Liver (tissue), 9 donors: ENCODE results near the gene LRRC2. TPM values are rescaled to one million over a fixed set of nuclear protein-coding genes. Genes with fewer than 3 reads are reported as not detected.

Experiments used
- DNase-seq: peaks from one replicate; pipeline ENCODE4 v3.0.0-alpha.2; 2017; ENCODE audit warnings: low spot score
- H3K27ac ChIP-seq, 2 donors: one replicate each; pipeline ENCODE4 v1.7.0; 2013; ENCODE audit warnings: inconsistent platforms in 2 of 2, low read length in 2 of 2, control low read depth in 1 of 2, low read depth in 1 of 2, mild to moderate bottlenecking in 1 of 2
- H3K27me3 ChIP-seq, 4 donors: one replicate each; pipeline versions ENCODE4 v1.6.1 to v1.7.0; 2013; ENCODE audit warnings: low read length in 3 of 4, inconsistent platforms in 1 of 4, mild to moderate bottlenecking in 1 of 4, moderate library complexity in 1 of 4; ENCODE audit not compliant: control insufficient read depth in 4 of 4, insufficient read depth in 4 of 4
- H3K36me3 ChIP-seq, 4 donors: one replicate each; pipeline versions ENCODE4 v1.6.1 to v1.7.0; 2013; ENCODE audit warnings: low read length in 3 of 4, mild to moderate bottlenecking in 3 of 4, low read depth in 1 of 4, moderate library complexity in 1 of 4; ENCODE audit not compliant: control insufficient read depth in 4 of 4, insufficient read depth in 3 of 4
- H3K4me1 ChIP-seq, 4 donors: one replicate each; pipeline versions ENCODE4 v1.6.1 to v1.7.0; 2013; ENCODE audit warnings: low read length in 3 of 4, mild to moderate bottlenecking in 3 of 4, moderate library complexity in 1 of 4; ENCODE audit not compliant: control insufficient read depth in 4 of 4, insufficient read depth in 4 of 4
- H3K4me3 ChIP-seq, 3 donors: one replicate each; pipeline versions ENCODE4 v1.6.1 to v1.7.0; 2013; ENCODE audit warnings: low read length in 3 of 3, control low read depth in 1 of 3, low read depth in 1 of 3, mild to moderate bottlenecking in 1 of 3
- H3K9ac ChIP-seq, 2 donors: one replicate each; pipeline ENCODE4 v1.7.0; 2013; ENCODE audit warnings: low read length in 2 of 2, mild to moderate bottlenecking in 2 of 2, moderate library complexity in 2 of 2, control low read depth in 1 of 2, low read depth in 1 of 2
- H3K9me3 ChIP-seq, 4 donors: one replicate each; pipeline versions ENCODE4 v1.6.1 to v1.7.0; 2013; ENCODE audit warnings: low read length in 3 of 4; ENCODE audit not compliant: control insufficient read depth in 4 of 4
- EGR1 ChIP-seq, 2 donors: IDR thresholded peaks; 2 replicates each; pipeline ENCODE4 v1.6.1; 2016 to 2018; ENCODE audit warnings: antibody characterized with exemption in 2 of 2, low read depth in 2 of 2
- FOXA1 ChIP-seq: IDR thresholded peaks from 2 replicates; pipeline ENCODE4 v1.6.1; 2016; ENCODE audit warnings: antibody characterized with exemption
- FOXA2 ChIP-seq: IDR thresholded peaks from 2 replicates; pipeline ENCODE4 v1.6.1; 2016; ENCODE audit warnings: antibody characterized with exemption
- GABPA ChIP-seq, 2 donors: IDR thresholded peaks in 1 of 2; conservative IDR thresholded peaks in 1 of 2; 2 replicates each; pipeline ENCODE4 v1.6.1; 2016; ENCODE audit warnings: antibody characterized with exemption in 2 of 2, mild to moderate bottlenecking in 1 of 2, moderate library complexity in 1 of 2
- HNF4A ChIP-seq, 2 donors: conservative IDR thresholded peaks; 2 replicates each; pipeline ENCODE4 v1.6.1; 2016; ENCODE audit warnings: antibody characterized with exemption in 2 of 2, mild to moderate bottlenecking in 2 of 2
- NR2F2 ChIP-seq: IDR thresholded peaks from 2 replicates; pipeline ENCODE4 v1.6.1; 2016; ENCODE audit warnings: antibody characterized with exemption
- RXRA ChIP-seq, 2 donors: IDR thresholded peaks; 2 replicates each; pipeline ENCODE4 v1.6.1; 2017 to 2018; ENCODE audit warnings: antibody characterized with exemption in 2 of 2, mild to moderate bottlenecking in 1 of 2
- TAF1 ChIP-seq: conservative IDR thresholded peaks from 2 replicates; pipeline ENCODE4 v1.6.1; 2016; ENCODE audit warnings: antibody characterized with exemption, mild to moderate bottlenecking
- YY1 ChIP-seq: IDR thresholded peaks from 2 replicates; pipeline ENCODE4 v1.6.1; 2016; ENCODE audit warnings: antibody characterized with exemption, mild to moderate bottlenecking
- WGBS: extraction: QIAGEN DNeasy Blood & Tissue Kit; methylation state at CpG from one replicate; pipeline ENCODE4 v1.1.7; 2013; 5-methylcytosine and 5-hydroxymethylcytosine counted together
- polyA plus RNA-seq, 2 donors: library from polyadenylated mRNA; stranded (reverse) in 1 of 2; unstranded in 1 of 2; fragments of 200-250 nt in 1 of 2; fragments of >200 nt in 1 of 2; fragmentation: Nextera tagmentation in 1 of 2; extraction: Ambion mirVana in 1 of 2; gene quantifications; one replicate each; pipeline versions ENCODE4 v1.2.1 to v1.2.3, GENCODE V29; 2013 to 2015
- total RNA-seq, 2 donors: library from RNA; depleted of rRNA; stranded (reverse); fragments of >200 nt; gene quantifications; one replicate each; pipeline ENCODE4 v1.2.3, GENCODE V29; 2014
- TF ChIP-seq, protein P1 (sequence below): IDR thresholded peaks from 2 replicates; pipeline ENCODE4 v1.6.1; 2016; ENCODE audit warnings: antibody characterized with exemption, mild to moderate bottlenecking
- TF ChIP-seq, protein P2 (sequence below): IDR thresholded peaks from 2 replicates; pipeline ENCODE4 v1.6.1; 2016; ENCODE audit warnings: antibody characterized with exemption
- TF ChIP-seq, protein P3 (sequence below): IDR thresholded peaks from 2 replicates; pipeline ENCODE4 v1.6.1; 2016; ENCODE audit warnings: antibody characterized with exemption
- TF ChIP-seq, protein P4 (sequence below): fragments of 150-350 bp; IDR thresholded peaks from 2 replicates; pipeline ENCODE4 v1.5.1; 2017; ENCODE audit warnings: improper control_type of control experiment, low read depth, low read length; ENCODE audit not compliant: missing input control
- donor health status: healthy.
- donor health status: healthy.
- donor health status: healthy.
- donor health status: healthy.
- donor health status: healthy.

Gene LRRC2
- total and polyA plus RNA-seq, 4 donors = 0.93 to 7.6 (median 4.2) TPM

DNA sequence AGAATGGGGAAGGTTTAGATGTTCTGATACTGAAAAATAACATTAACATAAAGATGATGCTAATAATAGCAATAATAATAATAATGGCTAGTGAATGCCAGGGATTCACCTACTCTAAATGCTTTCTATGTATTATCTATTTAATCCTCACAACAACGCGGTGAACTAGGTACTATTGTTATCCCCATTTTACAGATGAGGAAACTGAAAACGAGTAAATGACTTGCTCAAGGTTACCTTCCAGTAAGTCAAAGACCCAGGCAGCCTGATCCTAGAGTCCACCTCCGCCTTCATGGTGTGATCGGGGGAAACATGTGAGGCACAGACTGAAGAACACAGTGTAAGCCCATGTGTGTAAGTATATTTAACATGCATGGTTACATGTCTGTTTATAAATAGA lies 30.4 kb downstream of the LRRC2 start:
- H3K27ac ChIP-seq = no peak overlapping the region
- no peaks in the 10 kb centered on the region for H3K9me3 ChIP-seq
- 85% methylated on average over 5 of the region's 5 CpGs for WGBS
- no peak for DNase-seq
- no peak overlapping the region for H3K4me3 ChIP-seq
- no peak overlapping the region for H3K9ac ChIP-seq
- TF ChIP-seq HNF4A (conservative IDR thresholded peaks at IDR 0.05) (no peak), FOXA2 (no peak), FOXA1 (no peak), NR2F2 (no peak), EGR1 (IDR thresholded peaks at IDR 0.05; ENCODE audit: low read depth in 2 of 2) (no peak), GABPA (IDR thresholded peaks at IDR 0.05 in 1 of 2, conservative IDR thresholded peaks at IDR 0.05 in 1 of 2) (no peak), YY1 (no peak), RXRA (IDR thresholded peaks at IDR 0.05) (no peak), TAF1 (no peak)
- TF ChIP-seq, protein P1, sequence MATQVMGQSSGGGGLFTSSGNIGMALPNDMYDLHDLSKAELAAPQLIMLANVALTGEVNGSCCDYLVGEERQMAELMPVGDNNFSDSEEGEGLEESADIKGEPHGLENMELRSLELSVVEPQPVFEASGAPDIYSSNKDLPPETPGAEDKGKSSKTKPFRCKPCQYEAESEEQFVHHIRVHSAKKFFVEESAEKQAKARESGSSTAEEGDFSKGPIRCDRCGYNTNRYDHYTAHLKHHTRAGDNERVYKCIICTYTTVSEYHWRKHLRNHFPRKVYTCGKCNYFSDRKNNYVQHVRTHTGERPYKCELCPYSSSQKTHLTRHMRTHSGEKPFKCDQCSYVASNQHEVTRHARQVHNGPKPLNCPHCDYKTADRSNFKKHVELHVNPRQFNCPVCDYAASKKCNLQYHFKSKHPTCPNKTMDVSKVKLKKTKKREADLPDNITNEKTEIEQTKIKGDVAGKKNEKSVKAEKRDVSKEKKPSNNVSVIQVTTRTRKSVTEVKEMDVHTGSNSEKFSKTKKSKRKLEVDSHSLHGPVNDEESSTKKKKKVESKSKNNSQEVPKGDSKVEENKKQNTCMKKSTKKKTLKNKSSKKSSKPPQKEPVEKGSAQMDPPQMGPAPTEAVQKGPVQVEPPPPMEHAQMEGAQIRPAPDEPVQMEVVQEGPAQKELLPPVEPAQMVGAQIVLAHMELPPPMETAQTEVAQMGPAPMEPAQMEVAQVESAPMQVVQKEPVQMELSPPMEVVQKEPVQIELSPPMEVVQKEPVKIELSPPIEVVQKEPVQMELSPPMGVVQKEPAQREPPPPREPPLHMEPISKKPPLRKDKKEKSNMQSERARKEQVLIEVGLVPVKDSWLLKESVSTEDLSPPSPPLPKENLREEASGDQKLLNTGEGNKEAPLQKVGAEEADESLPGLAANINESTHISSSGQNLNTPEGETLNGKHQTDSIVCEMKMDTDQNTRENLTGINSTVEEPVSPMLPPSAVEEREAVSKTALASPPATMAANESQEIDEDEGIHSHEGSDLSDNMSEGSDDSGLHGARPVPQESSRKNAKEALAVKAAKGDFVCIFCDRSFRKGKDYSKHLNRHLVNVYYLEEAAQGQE = no peak
- TF ChIP-seq, protein P2, sequence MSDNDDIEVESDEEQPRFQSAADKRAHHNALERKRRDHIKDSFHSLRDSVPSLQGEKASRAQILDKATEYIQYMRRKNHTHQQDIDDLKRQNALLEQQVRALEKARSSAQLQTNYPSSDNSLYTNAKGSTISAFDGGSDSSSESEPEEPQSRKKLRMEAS = no peak
- TF ChIP-seq, protein P3, sequence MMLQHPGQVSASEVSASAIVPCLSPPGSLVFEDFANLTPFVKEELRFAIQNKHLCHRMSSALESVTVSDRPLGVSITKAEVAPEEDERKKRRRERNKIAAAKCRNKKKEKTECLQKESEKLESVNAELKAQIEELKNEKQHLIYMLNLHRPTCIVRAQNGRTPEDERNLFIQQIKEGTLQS = no peak
- H3K4me1 ChIP-seq = peaks cover 0 to 9% (median 4%) of the 10 kb centered on the region in 4 donors
- H3K27me3 ChIP-seq = no peaks in the 10 kb centered on the region
- no peaks in the 10 kb centered on the region for H3K36me3 ChIP-seq

DNA sequence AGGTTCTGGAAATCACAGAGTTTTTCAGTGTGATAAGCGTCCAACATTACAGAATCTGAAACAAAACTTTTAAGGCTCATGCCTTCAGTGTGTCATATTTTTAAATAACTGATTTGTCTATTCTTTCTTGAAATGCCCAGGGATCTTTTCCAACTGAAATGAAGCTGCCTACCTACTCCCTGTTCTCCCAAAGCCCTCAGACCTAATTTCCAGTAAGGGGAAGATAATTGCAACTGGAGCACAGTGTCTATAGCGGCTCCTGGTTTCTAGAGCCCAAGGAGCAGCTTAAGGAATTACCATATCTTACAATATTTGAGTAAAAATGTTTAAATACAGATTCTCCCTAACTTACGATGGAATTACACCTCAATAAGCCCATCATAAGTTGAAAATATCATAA lies 33.0 kb downstream of the LRRC2 start:
- Histone ChIP-seq H3K4me1 (peaks cover 0 to 9% (median 4%) of the 10 kb centered on the region in 4 donors), H3K4me3 (no peak overlapping the region), H3K9me3 (no peaks in the 10 kb centered on the region), H3K9ac (no peak overlapping the region), H3K36me3 (no peaks in the 10 kb centered on the region), H3K27me3 (no peaks in the 10 kb centered on the region), H3K27ac (no peak overlapping the region)
- WGBS = 96% methylated on average over 3 of the region's 3 CpGs
- no peak for TF ChIP-seq TAF1
- TF ChIP-seq RXRA (IDR thresholded peaks at IDR 0.05) = no peak
- no peak for TF ChIP-seq EGR1 (IDR thresholded peaks at IDR 0.05; ENCODE audit: low read depth in 2 of 2)
- TF ChIP-seq FOXA1 = no peak
- TF ChIP-seq HNF4A (conservative IDR thresholded peaks at IDR 0.05) = no peak
- no peak for TF ChIP-seq GABPA (IDR thresholded peaks at IDR 0.05 in 1 of 2, conservative IDR thresholded peaks at IDR 0.05 in 1 of 2)
- TF ChIP-seq, protein P4, sequence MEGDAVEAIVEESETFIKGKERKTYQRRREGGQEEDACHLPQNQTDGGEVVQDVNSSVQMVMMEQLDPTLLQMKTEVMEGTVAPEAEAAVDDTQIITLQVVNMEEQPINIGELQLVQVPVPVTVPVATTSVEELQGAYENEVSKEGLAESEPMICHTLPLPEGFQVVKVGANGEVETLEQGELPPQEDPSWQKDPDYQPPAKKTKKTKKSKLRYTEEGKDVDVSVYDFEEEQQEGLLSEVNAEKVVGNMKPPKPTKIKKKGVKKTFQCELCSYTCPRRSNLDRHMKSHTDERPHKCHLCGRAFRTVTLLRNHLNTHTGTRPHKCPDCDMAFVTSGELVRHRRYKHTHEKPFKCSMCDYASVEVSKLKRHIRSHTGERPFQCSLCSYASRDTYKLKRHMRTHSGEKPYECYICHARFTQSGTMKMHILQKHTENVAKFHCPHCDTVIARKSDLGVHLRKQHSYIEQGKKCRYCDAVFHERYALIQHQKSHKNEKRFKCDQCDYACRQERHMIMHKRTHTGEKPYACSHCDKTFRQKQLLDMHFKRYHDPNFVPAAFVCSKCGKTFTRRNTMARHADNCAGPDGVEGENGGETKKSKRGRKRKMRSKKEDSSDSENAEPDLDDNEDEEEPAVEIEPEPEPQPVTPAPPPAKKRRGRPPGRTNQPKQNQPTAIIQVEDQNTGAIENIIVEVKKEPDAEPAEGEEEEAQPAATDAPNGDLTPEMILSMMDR = no peak
- TF ChIP-seq, protein P1 = no peak
- DNase-seq = no peak
